GM19452 (cell line): ENCODE results near the gene SPATA2L.

Experiments
- ATAC-seq: cut with Tn5 transposase; IDR thresholded peaks from one replicate; pipeline ENCODE4 v1.9.1; 2021; ENCODE audit not compliant: unreplicated experiment

Gene SPATA2L, protein sequence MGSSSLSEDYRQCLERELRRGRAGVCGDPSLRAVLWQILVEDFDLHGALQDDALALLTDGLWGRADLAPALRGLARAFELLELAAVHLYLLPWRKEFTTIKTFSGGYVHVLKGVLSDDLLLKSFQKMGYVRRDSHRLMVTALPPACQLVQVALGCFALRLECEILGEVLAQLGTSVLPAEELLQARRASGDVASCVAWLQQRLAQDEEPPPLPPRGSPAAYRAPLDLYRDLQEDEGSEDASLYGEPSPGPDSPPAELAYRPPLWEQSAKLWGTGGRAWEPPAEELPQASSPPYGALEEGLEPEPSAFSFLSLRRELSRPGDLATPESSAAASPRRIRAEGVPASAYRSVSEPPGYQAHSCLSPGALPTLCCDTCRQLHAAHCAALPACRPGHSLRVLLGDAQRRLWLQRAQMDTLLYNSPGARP

DNA sequence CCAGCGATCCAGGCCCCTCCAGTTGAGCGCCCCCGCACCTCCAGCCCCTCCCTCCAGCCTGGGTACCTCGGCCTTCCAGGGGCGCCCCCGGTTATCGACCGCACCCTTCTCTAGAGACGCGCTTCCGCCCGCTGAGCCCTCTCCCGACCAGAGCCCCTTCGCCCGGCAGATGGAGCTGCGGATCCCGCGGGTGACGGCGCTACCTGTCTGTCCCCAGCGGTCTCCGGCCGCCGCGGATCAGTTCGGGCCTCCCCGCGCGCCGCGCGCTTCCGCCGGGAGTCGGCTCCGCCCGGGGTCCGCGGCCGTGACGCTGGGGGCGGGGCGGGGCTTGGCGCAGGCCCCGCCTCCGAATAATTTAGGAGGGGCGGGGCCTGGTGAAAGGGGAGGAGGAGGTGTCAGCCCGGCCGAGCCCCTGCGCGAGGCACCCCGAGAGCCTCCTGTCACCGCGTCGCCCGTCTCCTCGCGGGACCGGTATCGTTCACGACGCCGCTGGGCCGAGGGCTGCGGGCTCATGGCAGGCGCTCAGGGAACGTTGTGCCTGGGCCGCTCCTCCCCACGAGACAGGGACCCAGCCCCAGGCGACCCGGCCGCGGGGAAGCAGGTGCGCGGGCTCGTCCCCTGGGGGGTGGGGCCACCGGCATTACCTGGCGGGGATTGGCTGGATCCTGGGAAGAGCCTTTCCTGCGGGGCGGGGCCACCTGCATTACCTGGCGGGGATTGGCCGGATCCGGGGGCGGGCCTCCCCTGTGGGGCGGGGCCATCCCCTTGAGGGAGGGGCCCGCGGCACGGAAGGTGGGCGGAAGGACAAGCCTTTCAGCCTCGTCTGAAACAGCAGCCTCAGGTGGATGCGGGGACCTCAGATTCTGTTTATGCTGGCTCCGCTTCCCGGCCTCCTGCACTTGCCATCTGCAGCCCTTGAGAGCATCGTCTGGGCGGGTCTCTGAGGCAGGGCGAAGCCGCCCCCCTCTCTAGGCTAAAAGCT is at the start of gene SPATA2L:
TSS of gene SPATA2L (minus strand) at position 281 of the 982 bp plus-strand sequence. CDS start 473 bp downstream, outside the sequence.
- ATAC-seq: peak; percentile 70

- no peak for ATAC-seq
These were observed 48.1 kb upstream of the SPATA2L start for GRCh38 chr16:89749637-89750036.

DNA sequence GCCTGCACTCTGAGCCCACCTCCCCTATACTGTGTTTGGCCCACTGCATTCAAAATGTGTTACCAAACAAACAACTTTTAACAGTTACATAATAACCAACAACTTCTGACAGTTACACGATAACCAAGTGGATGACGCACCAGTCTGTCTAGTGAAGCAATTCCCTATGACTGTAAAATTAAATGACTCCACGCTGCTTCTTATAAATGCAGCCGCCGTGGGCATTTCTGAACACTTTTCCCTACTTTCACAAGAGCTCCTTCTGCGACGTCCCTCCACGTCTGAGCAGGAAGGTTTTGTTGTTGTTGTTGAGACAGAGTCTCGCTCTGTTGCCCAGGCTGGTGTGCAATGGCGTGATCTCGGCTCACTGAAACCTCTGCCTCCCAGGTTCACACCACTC is 47.4 kb upstream of the SPATA2L start:
- no peak for ATAC-seq

- no peak for ATAC-seq
These were observed 46.6 kb upstream of the SPATA2L start for GRCh38 chr16:89748076-89748475.

- no peak for ATAC-seq
These were observed 44.5 kb upstream of the SPATA2L start for GRCh38 chr16:89746043-89746442.

- ATAC-seq: no peak
These were observed 43.3 kb upstream of the SPATA2L start for GRCh38 chr16:89744813-89745212.

DNA sequence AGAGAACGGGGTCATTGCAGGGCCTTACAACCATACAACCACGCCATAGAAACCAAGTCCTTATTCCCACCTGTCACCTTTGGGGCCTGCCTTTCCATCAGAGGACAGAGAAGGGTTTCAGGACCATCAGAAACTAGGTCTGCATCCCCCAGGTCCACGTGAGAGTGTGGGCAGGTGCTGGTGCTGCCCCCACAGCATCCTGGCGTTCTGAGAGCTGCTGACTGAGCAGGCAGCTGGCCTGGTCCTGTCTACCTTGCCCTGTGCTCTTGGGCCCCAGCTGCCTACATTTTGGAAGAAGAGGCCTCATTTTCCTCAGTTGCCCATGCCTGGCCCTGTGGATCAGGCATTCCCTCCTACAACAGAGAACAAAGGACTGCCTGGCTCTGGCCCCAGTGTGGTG is 41.4 kb upstream of the SPATA2L start:
- no peak for ATAC-seq

GRCh38 chr16:89741342-89742014 is 40.0 kb upstream of the SPATA2L start:
- no peak for ATAC-seq

- ATAC-seq: no peak
These were observed 37.9 kb upstream of the SPATA2L start for GRCh38 chr16:89739383-89739782.

DNA sequence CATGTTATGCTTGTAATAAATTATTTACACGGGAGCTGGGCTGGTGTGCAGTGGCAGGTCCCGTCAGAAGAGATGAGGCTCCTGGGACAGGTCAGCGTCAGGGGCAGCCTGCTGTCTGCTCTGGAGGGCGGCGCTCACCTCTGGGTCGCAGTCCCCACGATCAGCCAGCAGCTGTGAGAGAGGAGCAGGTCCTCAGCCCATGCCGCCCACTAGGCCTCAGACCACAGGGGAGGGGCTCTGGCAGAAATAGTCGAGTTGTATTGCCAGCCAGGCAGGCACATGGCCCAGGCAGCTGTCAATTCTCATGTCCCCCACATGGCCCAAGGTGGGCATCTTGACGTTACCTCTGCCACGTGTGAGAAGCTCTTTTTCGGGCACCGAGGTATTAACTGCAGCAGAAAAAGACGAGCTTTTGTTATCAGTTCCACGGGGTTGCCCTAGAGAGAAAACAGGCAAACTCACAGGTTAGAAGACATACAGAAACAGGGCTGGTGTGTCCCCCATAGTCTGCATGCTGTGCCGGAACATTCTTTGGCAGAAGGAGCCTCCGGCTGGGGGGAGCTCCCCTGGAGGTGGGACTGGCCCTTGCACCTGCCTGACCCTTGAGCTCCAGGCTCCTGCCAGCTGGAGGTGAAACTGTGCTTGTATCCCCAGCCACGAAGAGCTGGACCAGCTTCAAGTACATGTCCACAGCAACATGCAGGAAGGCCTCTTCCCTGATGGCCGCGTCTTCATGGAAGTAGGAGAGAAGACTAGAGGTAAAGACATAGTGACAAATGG is 37.2 kb upstream of the SPATA2L start:
- ATAC-seq: no peak

DNA sequence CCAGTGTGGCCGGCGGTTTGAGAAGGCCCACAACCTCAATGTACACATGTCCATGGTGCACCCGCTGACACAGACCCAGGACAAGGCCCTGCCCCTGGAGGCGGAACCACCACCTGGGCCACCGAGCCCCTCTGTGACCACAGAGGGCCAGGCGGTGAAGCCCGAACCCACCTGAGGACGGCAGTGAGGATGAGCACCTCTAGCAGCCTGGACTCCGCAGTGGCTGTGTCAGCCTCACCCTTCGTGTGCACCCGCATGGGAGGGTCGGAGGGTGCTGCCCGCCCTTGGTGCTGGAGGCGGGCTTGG is 36.5 kb upstream of the SPATA2L start:
- no peak for ATAC-seq

DNA sequence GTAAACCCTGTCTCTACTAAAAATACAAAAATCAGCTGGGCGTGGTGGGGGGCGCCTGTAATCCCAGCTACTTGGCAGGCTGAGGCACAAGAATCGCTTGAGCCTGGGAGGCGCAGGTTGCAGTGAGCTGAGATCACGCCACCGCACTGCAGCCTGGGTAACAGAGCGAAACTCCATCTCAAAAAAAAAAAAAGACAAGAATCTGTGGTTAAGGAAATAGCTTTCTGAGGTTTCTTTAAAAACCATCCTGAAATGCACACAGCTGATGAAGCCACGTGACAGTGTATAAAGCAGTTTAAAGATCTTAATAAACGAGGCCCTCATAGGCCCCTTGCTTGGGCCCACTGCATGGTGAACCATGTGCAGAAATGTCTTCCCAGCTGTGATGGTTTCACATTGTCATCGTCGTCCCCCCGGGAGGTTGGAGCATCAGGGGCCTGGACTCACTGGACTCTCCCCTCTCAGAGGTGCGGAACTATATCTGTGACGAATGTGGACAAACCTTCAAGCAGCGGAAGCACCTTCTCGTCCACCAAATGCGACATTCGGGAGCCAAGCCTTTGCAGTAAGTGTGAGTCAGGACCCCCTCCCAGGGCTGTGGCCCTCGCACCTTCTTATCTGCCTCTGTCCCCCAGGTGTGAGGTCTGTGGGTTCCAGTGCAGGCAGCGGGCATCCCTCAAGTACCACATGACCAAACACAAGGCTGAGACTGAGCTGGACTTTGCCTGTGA is 36.0 kb upstream of the SPATA2L start:
- ATAC-seq: no peak

GRCh38 chr16:89736554-89736953 is 35.0 kb upstream of the SPATA2L start:
- ATAC-seq: no peak

GRCh38 chr16:89733792-89734191 is 32.3 kb upstream of the SPATA2L start:
- ATAC-seq: no peak

GRCh38 chr16:89733322-89733721 is 31.8 kb upstream of the SPATA2L start:
- no peak for ATAC-seq

- no peak for ATAC-seq
These were observed 31.4 kb upstream of the SPATA2L start for GRCh38 chr16:89732918-89733242.

GRCh38 chr16:89732142-89732917 is 30.8 kb upstream of the SPATA2L start:
- no peak for ATAC-seq

- no peak for ATAC-seq
These were observed 29.2 kb upstream of the SPATA2L start for GRCh38 chr16:89730610-89731234.
